Natural killer cell (primary cell): ENCODE results near the gene DNAAF8. TPM values are rescaled to one million over a fixed set of nuclear protein-coding genes. Genes with fewer than 3 reads are reported as not detected.

ENCODE experiments used
- ATAC-seq, 3 donors: fragments of 150-1000 bp in 2 of 3; fragments of 200-7000 bp in 1 of 3; cut with Tn5 transposase; 1 replicate in 1 of 3; 2 replicates in 2 of 3; pipeline ENCODE4 v1.10.0; 2021; ENCODE audit warnings: mild to moderate bottlenecking in 2 of 3, moderate library complexity in 2 of 3
- DNase-seq, 2 donors: peaks; one replicate each; pipeline versions ENCODE4 v3.0.0 to v3.0.0-alpha.2; 2013 to 2021; ENCODE audit warnings: mixed read lengths in 1 of 2
- H3K27ac ChIP-seq: one replicate; pipeline ENCODE4 v1.5.1; 2013; ENCODE audit warnings: mild to moderate bottlenecking, low read length
- H3K27me3 ChIP-seq: one replicate; pipeline ENCODE4 v1.6.1; 2013; ENCODE audit warnings: low read length; ENCODE audit not compliant: control insufficient read depth, insufficient read depth
- H3K36me3 ChIP-seq: one replicate; pipeline ENCODE4 v1.6.1; 2013; ENCODE audit warnings: low read length; ENCODE audit not compliant: control insufficient read depth, insufficient read depth
- H3K4me1 ChIP-seq: one replicate; pipeline ENCODE4 v1.6.1; 2013; ENCODE audit warnings: low read length; ENCODE audit not compliant: control insufficient read depth, insufficient read depth
- H3K4me3 ChIP-seq: one replicate; pipeline ENCODE4 v1.5.1; 2013; ENCODE audit warnings: low read length
- H3K9me3 ChIP-seq: one replicate; pipeline ENCODE4 v1.6.1; 2013; ENCODE audit warnings: low read length; ENCODE audit not compliant: control insufficient read depth, insufficient read depth
- H3K27ac Mint-ChIP-seq, 2 donors: one replicate each; pipeline ENCODE4 v1.8.0; 2022; ENCODE audit warnings: mild to moderate bottlenecking in 2 of 2, mixed read lengths in 2 of 2, moderate library complexity in 1 of 2
- H3K27me3 Mint-ChIP-seq, 2 donors: one replicate each; pipeline ENCODE4 v1.8.0; 2022; ENCODE audit warnings: low read depth in 2 of 2, mixed read lengths in 2 of 2
- H3K36me3 Mint-ChIP-seq: one replicate; pipeline ENCODE4 v1.8.0; 2022; ENCODE audit warnings: mixed read lengths
- H3K4me1 Mint-ChIP-seq, 2 donors: one replicate each; pipeline ENCODE4 v1.8.0; 2022; ENCODE audit warnings: mixed read lengths in 2 of 2
- H3K4me3 Mint-ChIP-seq: one replicate; pipeline ENCODE4 v1.8.0; 2022; ENCODE audit warnings: mild to moderate bottlenecking, moderate library complexity, mixed read lengths
- H3K9me3 Mint-ChIP-seq, 2 donors: one replicate each; pipeline ENCODE4 v1.8.0; 2022; ENCODE audit warnings: mixed read lengths in 2 of 2
- CTCF ChIP-seq: fragments of 200-600 bp; IDR thresholded peaks from one replicate; pipeline ENCODE4 v1.8.0; 2022; ENCODE audit warnings: antibody characterized with exemption
- WGBS: methylation state at CpG from one replicate; pipeline ENCODE4 v1.1.7; 2013; ENCODE audit warnings: missing lambda C conversion rate; ENCODE audit not compliant: insufficient coverage; 5-methylcytosine and 5-hydroxymethylcytosine counted together
- intact Hi-C: fragments of 100-400 bp; cut with micrococcal nuclease; formaldehyde crosslinking; loops from one replicate; pipeline ENCODE4 v1.14.2; 2022
- total RNA-seq, 4 donors: library from RNA; stranded (reverse); fragments of 120-200 nt in 1 of 4; gene quantifications; one replicate each; pipeline versions ENCODE4 v1.2.3 to v1.2.4, GENCODE V29; 2013 to 2022

DNAAF8 gene
- total RNA-seq, 3 donors from 2014 or later (not counting 1 experiment from before 2014, with no cell fraction given): 0.54 TPM; not detected in 2

DNA sequence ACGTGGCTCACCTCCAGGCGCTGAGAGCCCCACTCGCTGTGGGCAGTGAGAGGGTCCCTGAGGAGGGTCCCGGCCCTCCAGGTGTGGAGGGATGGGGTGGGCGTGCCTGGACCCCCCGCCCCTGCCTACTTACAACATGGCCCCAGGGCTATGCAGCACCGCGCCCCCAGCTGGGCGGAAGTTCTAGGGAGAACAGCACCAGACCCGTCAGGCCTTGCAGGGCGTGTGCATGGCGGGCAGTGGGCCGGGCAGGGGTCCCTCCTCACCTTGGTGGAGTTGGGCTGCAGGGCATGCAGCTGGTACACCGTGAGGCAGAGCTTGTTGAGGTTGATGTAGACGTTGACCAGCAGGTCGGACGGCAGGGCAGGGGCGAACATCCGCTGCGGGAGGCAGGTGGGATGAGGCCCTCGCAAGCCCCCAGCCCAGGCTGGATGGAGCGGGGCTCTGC is 63.5 kb downstream of the DNAAF8 start:
- H3K27ac Mint-ChIP-seq: no peak overlapping the region
- H3K4me3 ChIP-seq: no peak overlapping the region
- no peak overlapping the region for H3K27ac ChIP-seq
- no peaks in the 10 kb centered on the region for H3K36me3 Mint-ChIP-seq
- H3K4me1 ChIP-seq: peaks cover 21% of the 10 kb centered on the region
- H3K27me3 Mint-ChIP-seq: no peaks in the 10 kb centered on the region
- DNase-seq: no peak
- WGBS: 96% methylated on average over 22 of the region's 22 CpGs
- no peaks in the 10 kb centered on the region for H3K9me3 Mint-ChIP-seq
- intact Hi-C loops: no loop called here
- no peak for TF ChIP-seq CTCF
- H3K4me1 Mint-ChIP-seq: peaks cover 0 to 6% of the 10 kb centered on the region in 2 donors
- no peak for ATAC-seq
- no peaks in the 10 kb centered on the region for H3K9me3 ChIP-seq
- no peaks in the 10 kb centered on the region for H3K36me3 ChIP-seq
- no peak overlapping the region for H3K4me3 Mint-ChIP-seq
- no peaks in the 10 kb centered on the region for H3K27me3 ChIP-seq

DNA sequence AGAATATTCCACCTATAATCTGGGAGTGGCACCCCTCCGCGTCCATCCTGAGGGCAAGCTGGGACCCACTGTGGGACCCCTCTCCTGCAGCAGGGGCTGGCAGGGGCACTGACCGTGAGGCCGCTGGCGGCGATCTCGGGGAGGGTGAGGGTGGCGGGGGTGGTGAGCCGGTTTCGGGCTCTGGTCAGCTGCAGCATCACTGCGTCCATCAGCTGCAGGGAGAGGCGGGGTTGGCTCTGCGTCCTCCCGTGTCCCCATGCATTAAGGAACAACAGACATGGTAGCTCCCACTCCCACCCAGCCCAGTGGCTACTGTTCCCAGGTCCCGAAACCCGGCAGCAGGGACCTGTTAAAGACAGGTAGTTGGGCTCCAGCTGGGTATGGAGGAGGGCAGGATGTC is 64.1 kb downstream of the DNAAF8 start:
- Histone ChIP-seq H3K4me3 (no peak overlapping the region), H3K27me3 (no peaks in the 10 kb centered on the region), H3K36me3 (no peaks in the 10 kb centered on the region), H3K9me3 (no peaks in the 10 kb centered on the region), H3K4me1 (peaks cover 21% of the 10 kb centered on the region), H3K27ac (no peak overlapping the region)
- Mint-ChIP-seq H3K27me3 (no peaks in the 10 kb centered on the region), H3K4me3 (no peak overlapping the region), H3K9me3 (no peaks in the 10 kb centered on the region), H3K36me3 (no peaks in the 10 kb centered on the region), H3K27ac (no peak overlapping the region), H3K4me1 (peaks cover 0 to 10% of the 10 kb centered on the region in 2 donors)
- no peak for TF ChIP-seq CTCF
- DNase-seq (no peak), ATAC-seq (no peak)
- 89% methylated on average over 16 of the region's 16 CpGs for WGBS
- intact Hi-C loops: no loop called here

Other genes starting within 250 kb of the DNAAF8 start
- 10 to 100 TPM; 35.2 to 49.2 (median 37.9) TPM for gene CDIP1, start 195.8 kb upstream of the DNAAF8 start, total RNA-seq
- under 1 TPM; 0.35 to 0.61 (median 0.43) TPM for gene C16orf96, start 178.2 kb upstream of the DNAAF8 start, total RNA-seq
- 10 to 100 TPM; 40.8 to 54.4 (median 53.6) TPM for gene UBALD1, start 119.6 kb upstream of the DNAAF8 start, total RNA-seq
- gene MGRN1, start 109.7 kb upstream of the DNAAF8 start, total RNA-seq: 100 to 1,000 TPM; 102 to 106 (median 105) TPM
- 10 to 100 TPM; 30.8 to 39.1 (median 35.0) TPM for gene NUDT16L1, start 41.0 kb upstream of the DNAAF8 start, total RNA-seq
- gene ANKS3, start 266 bp upstream of the DNAAF8 start, total RNA-seq: 10 to 100 TPM; 19.7 to 20.8 (median 20.5) TPM
- gene ZNF500, start 32.6 kb downstream of the DNAAF8 start, total RNA-seq: 10 to 100 TPM; 11.4 to 20.3 (median 13.0) TPM
- gene SEPTIN12, start 53.8 kb downstream of the DNAAF8 start, total RNA-seq: under 1 TPM in 1 of 3 donors, not detected in 2; 0.59 TPM
- gene SMIM22, start 60.8 kb downstream of the DNAAF8 start, total RNA-seq: not detected
- 10 to 100 TPM in 1 of 3 donors, 1 to 10 TPM in 2; 6.6 to 15.5 (median 7.5) TPM for gene ROGDI, start 68.1 kb downstream of the DNAAF8 start, total RNA-seq
- gene GLYR1, start 112.8 kb downstream of the DNAAF8 start, total RNA-seq: 100 to 1,000 TPM; 112 to 129 (median 125) TPM
- gene UBN1, start 112.9 kb downstream of the DNAAF8 start, total RNA-seq: 10 to 100 TPM; 70.5 to 81.6 (median 79.9) TPM
- not detected for gene PPL, start 202.6 kb downstream of the DNAAF8 start, total RNA-seq
- gene SEC14L5, start 223.8 kb downstream of the DNAAF8 start, total RNA-seq: 1 to 10 TPM in 1 of 3 donors, under 1 TPM in 2; 0.27 to 1.1 (median 0.93) TPM